K562 (cell line): ENCODE results near the gene SHISA4. TPM values are rescaled to one million over a fixed set of nuclear protein-coding genes. Genes with fewer than 3 reads are reported as not detected.

Experiments used
- ARNT ChIP-seq, 2 experiments: fragments of 450-650 bp; IDR thresholded peaks; 2 replicates each; pipeline ENCODE4 v1.6.1; 2016; ENCODE audit warnings: mild to moderate bottlenecking in 1 of 2
- ASH1L ChIP-seq: fragments of 450-650 bp; IDR thresholded peaks from 2 replicates; pipeline ENCODE4 v1.6.1; 2018; ENCODE audit warnings: borderline replicate concordance, mild to moderate bottlenecking, low read depth; ENCODE audit not compliant: partially characterized antibody
- ATF7 ChIP-seq: fragments of 450-650 bp; IDR thresholded peaks from 2 replicates; pipeline ENCODE4 v1.7.1; 2014; ENCODE audit warnings: mild to moderate bottlenecking, moderate library complexity
- EP300 ChIP-seq: IDR thresholded peaks from 2 replicates; pipeline ENCODE4 v1.6.1; 2012; ENCODE audit warnings: low read length, improper control_type of control experiment
- MEF2D ChIP-seq: conservative IDR thresholded peaks from 2 replicates; pipeline ENCODE4 v1.6.1; 2016; ENCODE audit warnings: low read depth, missing genetic modification characterization, missing compliant biosample characterization
- NRF1 ChIP-seq, 2 experiments: fragments of 450-650 bp; IDR thresholded peaks in 1 of 2; conservative IDR thresholded peaks in 1 of 2; 2 replicates each; pipeline ENCODE4 v1.6.1; 2014; ENCODE audit warnings: mild to moderate bottlenecking in 2 of 2
- SMC3 ChIP-seq: conservative IDR thresholded peaks from 2 replicates; pipeline ENCODE4 v1.6.1; 2011; ENCODE audit warnings: low read depth, low read length, improper control_type of control experiment; ENCODE audit not compliant: insufficient read depth
- ZNF3 ChIP-seq: fragments of 250-450 bp; sonication (Bioruptor Pico); IDR thresholded peaks from 2 replicates; pipeline ENCODE4 v1.5.0; 2021; ENCODE audit warnings: mild to moderate bottlenecking, moderate library complexity
- ZNF695 ChIP-seq: fragments of 450-650 bp; formaldehyde crosslinking; IDR thresholded peaks from 2 replicates; pipeline ENCODE4 v1.4.0; 2020; ENCODE audit warnings: mild to moderate bottlenecking, moderate library complexity
- ZNF766 ChIP-seq: fragments of 200-800 bp; sonication (Bioruptor generic); conservative IDR thresholded peaks from 2 replicates; pipeline ENCODE4 v1.6.1; 2016; ENCODE audit warnings: missing genetic modification characterization, missing compliant biosample characterization
- polyA plus RNA-seq, 8 experiments: library from polyadenylated mRNA; depleted of rRNA in 4 of 8; stranded (reverse) in 5 of 8; unstranded in 3 of 8; fragments of >200 nt; fragmentation: Nextera tagmentation in 2 of 8; fragmentation: Illumina TruSeq in 1 of 8; extraction: Ambion mirVana in 2 of 8; extraction: Trizol in 1 of 8; gene quantifications; 2 replicates each; pipeline versions ENCODE4 v1.2.1 to v1.2.3, GENCODE V29; 2011 to 2014; ENCODE audit warnings: inconsistent platforms in 1 of 8, missing spikeins in 1 of 8
- total RNA-seq, 7 experiments: library from RNA; depleted of rRNA in 6 of 7; stranded (reverse); fragments of >200 nt in 6 of 7; fragmentation: Illumina TruSeq in 2 of 7; extraction: Trizol in 2 of 7; gene quantifications; 2 replicates each; pipeline versions ENCODE4 v1.2.1 to v1.2.3, GENCODE V29; 2011 to 2021; ENCODE audit warnings: low replicate concordance in 1 of 7
- TF ChIP-seq, protein P1 (sequence below): fragments of 200-600 bp; sonication (generic); IDR thresholded peaks from one replicate; pipeline ENCODE4 v1.6.1; 2012; ENCODE audit warnings: mild to moderate bottlenecking, low read depth, low read length, inconsistent platforms
- TF ChIP-seq, protein P2 (sequence below): fragments of 450-650 bp; IDR thresholded peaks from 2 replicates; pipeline ENCODE4 v1.6.1; 2016
- TF ChIP-seq, protein P3 (sequence below): fragments of 250-450 bp; sonication (Bioruptor Pico); IDR thresholded peaks from 2 replicates; pipeline ENCODE4 v1.5.0; 2021

Gene SHISA4
- total and polyA plus RNA-seq, 9 of the 15 experiments (the other 6 are each of a cell fraction or from before 2014, with no cell fraction given) = 0.15 to 0.95 (median 0.68) TPM; not detected in 2

DNA sequence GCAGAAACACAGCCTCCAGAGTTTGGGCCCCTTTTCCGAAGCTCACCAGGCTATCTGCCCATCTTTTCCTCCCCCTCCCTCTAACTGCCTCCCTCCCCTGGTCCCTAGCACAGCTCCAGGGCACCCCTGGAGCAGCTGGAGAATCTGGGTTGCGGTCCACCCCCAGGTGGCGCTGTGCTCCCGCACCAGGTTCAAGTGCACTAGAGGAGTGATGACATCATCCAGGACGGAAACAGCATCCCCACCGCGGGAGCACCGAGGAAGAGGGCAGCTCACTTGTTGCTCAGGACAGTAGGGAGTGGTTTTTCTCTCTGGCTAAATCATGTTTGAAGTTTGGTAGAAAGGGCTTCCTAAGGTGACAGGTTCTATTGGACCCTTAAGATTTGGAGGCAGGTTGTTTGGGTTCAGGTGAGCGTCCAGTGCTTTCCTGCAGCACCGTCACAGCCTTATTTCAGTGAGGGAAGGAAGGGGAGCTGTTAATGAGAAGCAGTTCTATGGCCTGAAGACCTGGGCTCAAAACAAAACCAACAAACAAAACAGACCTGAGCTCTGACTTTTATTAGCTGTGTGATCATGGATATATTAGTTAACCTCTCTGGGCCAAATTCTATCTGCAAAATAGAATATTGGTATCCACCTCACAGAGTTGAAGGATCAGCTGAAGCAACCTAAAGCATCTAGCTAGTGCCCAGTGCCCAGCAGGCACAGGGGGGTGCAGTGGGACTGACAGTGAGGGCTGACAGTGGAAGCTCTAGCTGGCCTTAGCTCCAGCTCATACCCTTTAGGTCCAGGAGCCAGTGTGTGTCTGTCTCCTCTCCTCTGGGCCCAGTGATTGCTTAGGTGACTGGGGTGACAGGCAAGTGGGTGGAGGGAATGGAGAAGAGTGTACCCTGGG is 7.5 kb downstream of the SHISA4 start (continued):
- TF ChIP-seq ATF7 (peak; percentile 99), ZNF766 (CRISPR knock-in tag) (no peak), MEF2D (tag) (no peak), NRF1 (conservative IDR thresholded peaks at IDR 0.05 in 1 of 2, IDR thresholded peaks at IDR 0.05 in 1 of 2) (0 out of 4 replicates have a peak, but pooled peaks of 1 of the 2 experiments have one; percentile 38), EP300 (peak; percentile 53), ZNF695 (CRISPR knock-in tag) (no peak), ARNT (IDR thresholded peaks at IDR 0.05) (peak in 1 of 2 experiments; percentile 78; a peak in 2 of 4 replicates), SMC3 (peak; percentile 100), ZNF3 (CRISPR knock-in tag) (no peak), ASH1L (no peak)
- TF ChIP-seq, protein P1, sequence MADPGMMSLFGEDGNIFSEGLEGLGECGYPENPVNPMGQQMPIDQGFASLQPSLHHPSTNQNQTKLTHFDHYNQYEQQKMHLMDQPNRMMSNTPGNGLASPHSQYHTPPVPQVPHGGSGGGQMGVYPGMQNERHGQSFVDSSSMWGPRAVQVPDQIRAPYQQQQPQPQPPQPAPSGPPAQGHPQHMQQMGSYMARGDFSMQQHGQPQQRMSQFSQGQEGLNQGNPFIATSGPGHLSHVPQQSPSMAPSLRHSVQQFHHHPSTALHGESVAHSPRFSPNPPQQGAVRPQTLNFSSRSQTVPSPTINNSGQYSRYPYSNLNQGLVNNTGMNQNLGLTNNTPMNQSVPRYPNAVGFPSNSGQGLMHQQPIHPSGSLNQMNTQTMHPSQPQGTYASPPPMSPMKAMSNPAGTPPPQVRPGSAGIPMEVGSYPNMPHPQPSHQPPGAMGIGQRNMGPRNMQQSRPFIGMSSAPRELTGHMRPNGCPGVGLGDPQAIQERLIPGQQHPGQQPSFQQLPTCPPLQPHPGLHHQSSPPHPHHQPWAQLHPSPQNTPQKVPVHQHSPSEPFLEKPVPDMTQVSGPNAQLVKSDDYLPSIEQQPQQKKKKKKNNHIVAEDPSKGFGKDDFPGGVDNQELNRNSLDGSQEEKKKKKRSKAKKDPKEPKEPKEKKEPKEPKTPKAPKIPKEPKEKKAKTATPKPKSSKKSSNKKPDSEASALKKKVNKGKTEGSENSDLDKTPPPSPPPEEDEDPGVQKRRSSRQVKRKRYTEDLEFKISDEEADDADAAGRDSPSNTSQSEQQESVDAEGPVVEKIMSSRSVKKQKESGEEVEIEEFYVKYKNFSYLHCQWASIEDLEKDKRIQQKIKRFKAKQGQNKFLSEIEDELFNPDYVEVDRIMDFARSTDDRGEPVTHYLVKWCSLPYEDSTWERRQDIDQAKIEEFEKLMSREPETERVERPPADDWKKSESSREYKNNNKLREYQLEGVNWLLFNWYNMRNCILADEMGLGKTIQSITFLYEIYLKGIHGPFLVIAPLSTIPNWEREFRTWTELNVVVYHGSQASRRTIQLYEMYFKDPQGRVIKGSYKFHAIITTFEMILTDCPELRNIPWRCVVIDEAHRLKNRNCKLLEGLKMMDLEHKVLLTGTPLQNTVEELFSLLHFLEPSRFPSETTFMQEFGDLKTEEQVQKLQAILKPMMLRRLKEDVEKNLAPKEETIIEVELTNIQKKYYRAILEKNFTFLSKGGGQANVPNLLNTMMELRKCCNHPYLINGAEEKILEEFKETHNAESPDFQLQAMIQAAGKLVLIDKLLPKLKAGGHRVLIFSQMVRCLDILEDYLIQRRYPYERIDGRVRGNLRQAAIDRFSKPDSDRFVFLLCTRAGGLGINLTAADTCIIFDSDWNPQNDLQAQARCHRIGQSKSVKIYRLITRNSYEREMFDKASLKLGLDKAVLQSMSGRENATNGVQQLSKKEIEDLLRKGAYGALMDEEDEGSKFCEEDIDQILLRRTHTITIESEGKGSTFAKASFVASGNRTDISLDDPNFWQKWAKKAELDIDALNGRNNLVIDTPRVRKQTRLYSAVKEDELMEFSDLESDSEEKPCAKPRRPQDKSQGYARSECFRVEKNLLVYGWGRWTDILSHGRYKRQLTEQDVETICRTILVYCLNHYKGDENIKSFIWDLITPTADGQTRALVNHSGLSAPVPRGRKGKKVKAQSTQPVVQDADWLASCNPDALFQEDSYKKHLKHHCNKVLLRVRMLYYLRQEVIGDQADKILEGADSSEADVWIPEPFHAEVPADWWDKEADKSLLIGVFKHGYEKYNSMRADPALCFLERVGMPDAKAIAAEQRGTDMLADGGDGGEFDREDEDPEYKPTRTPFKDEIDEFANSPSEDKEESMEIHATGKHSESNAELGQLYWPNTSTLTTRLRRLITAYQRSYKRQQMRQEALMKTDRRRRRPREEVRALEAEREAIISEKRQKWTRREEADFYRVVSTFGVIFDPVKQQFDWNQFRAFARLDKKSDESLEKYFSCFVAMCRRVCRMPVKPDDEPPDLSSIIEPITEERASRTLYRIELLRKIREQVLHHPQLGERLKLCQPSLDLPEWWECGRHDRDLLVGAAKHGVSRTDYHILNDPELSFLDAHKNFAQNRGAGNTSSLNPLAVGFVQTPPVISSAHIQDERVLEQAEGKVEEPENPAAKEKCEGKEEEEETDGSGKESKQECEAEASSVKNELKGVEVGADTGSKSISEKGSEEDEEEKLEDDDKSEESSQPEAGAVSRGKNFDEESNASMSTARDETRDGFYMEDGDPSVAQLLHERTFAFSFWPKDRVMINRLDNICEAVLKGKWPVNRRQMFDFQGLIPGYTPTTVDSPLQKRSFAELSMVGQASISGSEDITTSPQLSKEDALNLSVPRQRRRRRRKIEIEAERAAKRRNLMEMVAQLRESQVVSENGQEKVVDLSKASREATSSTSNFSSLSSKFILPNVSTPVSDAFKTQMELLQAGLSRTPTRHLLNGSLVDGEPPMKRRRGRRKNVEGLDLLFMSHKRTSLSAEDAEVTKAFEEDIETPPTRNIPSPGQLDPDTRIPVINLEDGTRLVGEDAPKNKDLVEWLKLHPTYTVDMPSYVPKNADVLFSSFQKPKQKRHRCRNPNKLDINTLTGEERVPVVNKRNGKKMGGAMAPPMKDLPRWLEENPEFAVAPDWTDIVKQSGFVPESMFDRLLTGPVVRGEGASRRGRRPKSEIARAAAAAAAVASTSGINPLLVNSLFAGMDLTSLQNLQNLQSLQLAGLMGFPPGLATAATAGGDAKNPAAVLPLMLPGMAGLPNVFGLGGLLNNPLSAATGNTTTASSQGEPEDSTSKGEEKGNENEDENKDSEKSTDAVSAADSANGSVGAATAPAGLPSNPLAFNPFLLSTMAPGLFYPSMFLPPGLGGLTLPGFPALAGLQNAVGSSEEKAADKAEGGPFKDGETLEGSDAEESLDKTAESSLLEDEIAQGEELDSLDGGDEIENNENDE = no peak
- TF ChIP-seq, protein P2, sequence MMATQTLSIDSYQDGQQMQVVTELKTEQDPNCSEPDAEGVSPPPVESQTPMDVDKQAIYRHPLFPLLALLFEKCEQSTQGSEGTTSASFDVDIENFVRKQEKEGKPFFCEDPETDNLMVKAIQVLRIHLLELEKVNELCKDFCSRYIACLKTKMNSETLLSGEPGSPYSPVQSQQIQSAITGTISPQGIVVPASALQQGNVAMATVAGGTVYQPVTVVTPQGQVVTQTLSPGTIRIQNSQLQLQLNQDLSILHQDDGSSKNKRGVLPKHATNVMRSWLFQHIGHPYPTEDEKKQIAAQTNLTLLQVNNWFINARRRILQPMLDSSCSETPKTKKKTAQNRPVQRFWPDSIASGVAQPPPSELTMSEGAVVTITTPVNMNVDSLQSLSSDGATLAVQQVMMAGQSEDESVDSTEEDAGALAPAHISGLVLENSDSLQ = no peak
- TF ChIP-seq, protein P3, sequence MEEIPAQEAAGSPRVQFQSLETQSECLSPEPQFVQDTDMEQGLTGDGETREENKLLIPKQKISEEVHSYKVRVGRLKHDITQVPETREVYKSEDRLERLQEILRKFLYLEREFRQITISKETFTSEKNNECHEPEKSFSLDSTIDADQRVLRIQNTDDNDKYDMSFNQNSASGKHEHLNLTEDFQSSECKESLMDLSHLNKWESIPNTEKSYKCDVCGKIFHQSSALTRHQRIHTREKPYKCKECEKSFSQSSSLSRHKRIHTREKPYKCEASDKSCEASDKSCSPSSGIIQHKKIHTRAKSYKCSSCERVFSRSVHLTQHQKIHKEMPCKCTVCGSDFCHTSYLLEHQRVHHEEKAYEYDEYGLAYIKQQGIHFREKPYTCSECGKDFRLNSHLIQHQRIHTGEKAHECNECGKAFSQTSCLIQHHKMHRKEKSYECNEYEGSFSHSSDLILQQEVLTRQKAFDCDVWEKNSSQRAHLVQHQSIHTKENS (CRISPR knock-in tag) = no peak
